ENCODE results near the gene SKOR1. TPM values are rescaled to one million over a fixed set of nuclear protein-coding genes. Genes with fewer than 3 reads are reported as not detected.

Gene SKOR1
- total RNA-seq, 2 experiments from 2014 or later: 1.0 to 1.5 TPM

DNA sequence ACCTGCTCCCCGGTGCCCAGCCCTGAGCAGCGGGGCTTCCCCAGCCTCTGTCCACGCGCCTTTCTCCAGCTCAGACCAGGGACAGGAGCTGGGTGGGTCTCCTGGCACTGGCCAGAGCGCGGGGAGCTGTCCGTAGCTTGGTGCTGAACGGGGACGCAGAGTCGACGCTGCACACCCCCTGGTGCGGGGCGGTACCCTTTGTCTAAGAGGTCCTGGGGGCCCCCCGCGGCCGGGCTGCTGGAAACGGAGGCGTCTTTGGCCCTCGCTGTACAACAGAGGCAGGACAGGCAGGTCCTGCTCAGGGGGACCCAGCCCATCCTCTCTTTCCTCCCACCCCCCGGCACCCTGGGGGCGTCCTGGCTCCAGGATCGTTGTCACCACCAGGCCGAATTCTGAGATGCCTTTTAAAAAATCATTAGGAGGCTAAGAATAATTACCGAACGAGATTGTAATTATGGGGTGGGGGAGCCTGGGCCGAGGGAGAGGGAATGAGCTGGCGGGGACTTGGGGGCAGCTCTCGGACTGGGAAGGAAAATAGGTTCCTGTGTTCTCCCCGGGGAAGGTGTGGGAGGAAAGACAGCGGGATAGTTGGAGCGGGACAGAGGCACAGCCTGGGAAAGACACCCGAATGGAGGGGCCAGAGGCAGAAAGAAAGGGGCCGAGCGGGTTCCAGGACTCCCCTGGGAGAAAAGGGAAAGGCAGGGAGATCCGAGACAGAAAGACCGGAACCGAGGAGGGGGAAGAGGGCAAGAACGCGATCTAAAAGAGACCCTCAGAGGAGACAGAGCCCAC lies 4.1 kb upstream of the SKOR1 start:
- no peak overlapping the region for H3K4me2 ChIP-seq (ENCODE audit: low read length)
- no peak for TF ChIP-seq EZH2phosphoT487 (IDR thresholded peaks at IDR 0.05; ENCODE audit: borderline replicate concordance, low read depth, low read length)
- TF ChIP-seq, protein P1, sequence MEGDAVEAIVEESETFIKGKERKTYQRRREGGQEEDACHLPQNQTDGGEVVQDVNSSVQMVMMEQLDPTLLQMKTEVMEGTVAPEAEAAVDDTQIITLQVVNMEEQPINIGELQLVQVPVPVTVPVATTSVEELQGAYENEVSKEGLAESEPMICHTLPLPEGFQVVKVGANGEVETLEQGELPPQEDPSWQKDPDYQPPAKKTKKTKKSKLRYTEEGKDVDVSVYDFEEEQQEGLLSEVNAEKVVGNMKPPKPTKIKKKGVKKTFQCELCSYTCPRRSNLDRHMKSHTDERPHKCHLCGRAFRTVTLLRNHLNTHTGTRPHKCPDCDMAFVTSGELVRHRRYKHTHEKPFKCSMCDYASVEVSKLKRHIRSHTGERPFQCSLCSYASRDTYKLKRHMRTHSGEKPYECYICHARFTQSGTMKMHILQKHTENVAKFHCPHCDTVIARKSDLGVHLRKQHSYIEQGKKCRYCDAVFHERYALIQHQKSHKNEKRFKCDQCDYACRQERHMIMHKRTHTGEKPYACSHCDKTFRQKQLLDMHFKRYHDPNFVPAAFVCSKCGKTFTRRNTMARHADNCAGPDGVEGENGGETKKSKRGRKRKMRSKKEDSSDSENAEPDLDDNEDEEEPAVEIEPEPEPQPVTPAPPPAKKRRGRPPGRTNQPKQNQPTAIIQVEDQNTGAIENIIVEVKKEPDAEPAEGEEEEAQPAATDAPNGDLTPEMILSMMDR (conservative IDR thresholded peaks at IDR 0.05; ENCODE audit: low read length): no peak
- no peaks in the 10 kb centered on the region for H3K79me2 ChIP-seq (ENCODE audit: insufficient read depth, low read depth, low read length)
- no peak overlapping the region for H2AFZ ChIP-seq (ENCODE audit: low read length)
- no peaks in the 10 kb centered on the region for H3K9me3 ChIP-seq (ENCODE audit: low read length)
- H3K36me3 ChIP-seq (ENCODE audit: insufficient read depth, low read length): no peaks in the 10 kb centered on the region
- intact Hi-C loops (cut with micrococcal nuclease; ENCODE audit: unreplicated experiment): no loop called here
- POLR2A ChIA-PET: no interaction called here
- H3K9me2 ChIP-seq (ENCODE audit: insufficient read depth, low read length): no peaks in the 10 kb centered on the region
- peaks cover 10% of the 10 kb centered on the region for H3K4me1 ChIP-seq (ENCODE audit: insufficient read depth, low read length, poor library complexity, severe bottlenecking)
- BruUV-seq (replicated peaks): no TSS peak
- no peak overlapping the region for H3K27ac ChIP-seq (ENCODE audit: low read depth, low read length, poor library complexity, severe bottlenecking)
- H4K20me1 ChIP-seq (ENCODE audit: insufficient read depth, low read length): no peaks in the 10 kb centered on the region
- CTCF ChIA-PET (ENCODE audit: unreplicated experiment): no interaction called here
- DNase-seq (ENCODE audit: low spot score): no peak
- H3K4me3 ChIP-seq (ENCODE audit: low read depth, low read length, poor library complexity, severe bottlenecking): no peak overlapping the region

DNA sequence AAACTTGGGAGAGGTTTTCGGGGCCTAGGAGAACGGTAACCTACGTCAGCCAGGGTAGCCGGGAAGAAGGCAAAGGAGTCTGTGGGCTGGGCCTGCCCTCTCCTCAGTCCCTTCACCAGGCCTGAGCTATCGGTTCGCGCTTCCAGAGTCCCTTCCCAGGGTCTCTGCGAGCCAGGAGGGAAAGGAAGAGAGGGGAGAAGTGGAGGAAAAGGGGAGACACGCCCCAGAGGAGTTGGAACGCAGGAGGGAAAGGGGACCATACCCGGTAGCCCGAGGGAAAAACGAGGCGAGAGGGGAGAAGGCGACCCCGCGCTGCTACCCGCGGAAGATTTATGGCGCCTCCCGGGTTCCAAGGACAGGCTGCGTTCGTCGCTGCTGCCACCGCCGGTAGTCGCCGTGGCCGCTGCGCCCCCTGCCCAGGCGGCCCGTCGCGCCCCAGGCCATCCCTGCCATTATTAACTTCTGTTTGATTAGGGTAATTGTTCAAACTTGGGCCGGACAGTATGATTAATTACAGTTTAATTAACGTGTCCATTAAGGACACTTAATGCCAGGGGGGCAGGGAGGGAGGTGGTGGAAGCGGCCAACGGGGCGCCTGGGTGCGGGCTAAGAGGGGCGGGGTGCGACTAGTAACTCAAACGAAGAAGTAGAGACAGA lies 3.4 kb upstream of the SKOR1 start:
- no peaks in the 10 kb centered on the region for H3K36me3 ChIP-seq (ENCODE audit: insufficient read depth, low read length)
- no peak overlapping the region for H3K4me3 ChIP-seq (ENCODE audit: low read depth, low read length, poor library complexity, severe bottlenecking)
- H3K9me2 ChIP-seq (ENCODE audit: insufficient read depth, low read length): no peaks in the 10 kb centered on the region
- H3K4me2 ChIP-seq (ENCODE audit: low read length): no peak overlapping the region; the same call in 1 of the 2 replicates
- H3K4me1 ChIP-seq (ENCODE audit: insufficient read depth, low read length, poor library complexity, severe bottlenecking): peaks cover 10% of the 10 kb centered on the region
- BruUV-seq (replicated peaks): no TSS peak
- no peaks in the 10 kb centered on the region for H3K9me3 ChIP-seq (ENCODE audit: low read length)
- H4K20me1 ChIP-seq (ENCODE audit: insufficient read depth, low read length): no peaks in the 10 kb centered on the region
- H2AFZ ChIP-seq (ENCODE audit: low read length): no peak overlapping the region
- CTCF ChIA-PET (ENCODE audit: unreplicated experiment): no interaction called here
- intact Hi-C loops (cut with micrococcal nuclease; ENCODE audit: unreplicated experiment): no loop called here
- TF ChIP-seq, protein P1 (conservative IDR thresholded peaks at IDR 0.05; ENCODE audit: low read length): no peak
- no peak for TF ChIP-seq EZH2phosphoT487 (IDR thresholded peaks at IDR 0.05; ENCODE audit: borderline replicate concordance, low read depth, low read length)
- H3K79me2 ChIP-seq (ENCODE audit: insufficient read depth, low read depth, low read length): no peaks in the 10 kb centered on the region
- POLR2A ChIA-PET: no interaction called here
- DNase-seq (ENCODE audit: low spot score): no peak
- no peak overlapping the region for H3K27ac ChIP-seq (ENCODE audit: low read depth, low read length, poor library complexity, severe bottlenecking)

All from OCI-LY7 (cell line).